GM18861 (cell line): Measurements from ENCODE around the gene ARHGAP31.
"Not testable (repeated sequence)": the region's sequence is repeated elsewhere in the genome, so short reads cannot be mapped to it uniquely, and the experiment has no call there.

Source experiments
- ATAC-seq: cut with Tn5 transposase; IDR thresholded peaks from one replicate; pipeline ENCODE4 v1.9.1; 2021; ENCODE audit not compliant: unreplicated experiment

ARHGAP31 gene

GRCh38 chr3:119315600-119316312, 21.6 kb downstream of the ARHGAP31 start:
- no peak for ATAC-seq

GRCh38 chr3:119316313-119316670, 22.1 kb downstream of the ARHGAP31 start:
- no peak for ATAC-seq

GRCh38 chr3:119318876-119319275, 24.7 kb downstream of the ARHGAP31 start:
- no peak for ATAC-seq

GRCh38 chr3:119319311-119319710, 25.1 kb downstream of the ARHGAP31 start:
- ATAC-seq: no peak

GRCh38 chr3:119320785-119321184, 26.6 kb downstream of the ARHGAP31 start:
- ATAC-seq: not testable (repeated sequence)

- ATAC-seq: peak; percentile 5
Observed at GRCh38 chr3:119322021-119322834, 28.0 kb downstream of the ARHGAP31 start.

- ATAC-seq: peak; percentile 68
Observed at GRCh38 chr3:119322835-119323722, 28.9 kb downstream of the ARHGAP31 start.

GRCh38 chr3:119323723-119324085, 29.5 kb downstream of the ARHGAP31 start:
- no peak for ATAC-seq

- peak; percentile 38 for ATAC-seq
Observed at GRCh38 chr3:119324899-119325298, 30.7 kb downstream of the ARHGAP31 start.

- ATAC-seq: no peak
Observed at GRCh38 chr3:119326976-119327375, 32.8 kb downstream of the ARHGAP31 start.

GRCh38 chr3:119329551-119329950, 35.4 kb downstream of the ARHGAP31 start:
- no peak for ATAC-seq

- no peak for ATAC-seq
Observed at GRCh38 chr3:119330181-119330580, 36.0 kb downstream of the ARHGAP31 start.

- no peak for ATAC-seq
Observed at GRCh38 chr3:119330858-119331257, 36.7 kb downstream of the ARHGAP31 start.

- no peak for ATAC-seq
Observed at GRCh38 chr3:119331661-119332060, 37.5 kb downstream of the ARHGAP31 start.

- no peak for ATAC-seq
Observed at GRCh38 chr3:119333773-119334509, 39.8 kb downstream of the ARHGAP31 start.

GRCh38 chr3:119336823-119337222, 42.6 kb downstream of the ARHGAP31 start:
- no peak for ATAC-seq

GRCh38 chr3:119337407-119337806, 43.2 kb downstream of the ARHGAP31 start:
- not testable (repeated sequence) for ATAC-seq

GRCh38 chr3:119338754-119339153, 44.6 kb downstream of the ARHGAP31 start:
- no peak for ATAC-seq

GRCh38 chr3:119340014-119340413, 45.8 kb downstream of the ARHGAP31 start:
- peak; percentile 73 for ATAC-seq

- ATAC-seq: peak; percentile 7
Observed at GRCh38 chr3:119340446-119340845, 46.3 kb downstream of the ARHGAP31 start.

- ATAC-seq: no peak
Observed at GRCh38 chr3:119342176-119342575, 48.0 kb downstream of the ARHGAP31 start.
